ENCODE measurements around the gene ROPN1L. TPM values are rescaled to one million over a fixed set of nuclear protein-coding genes. Genes with fewer than 3 reads are reported as not detected.

The ROPN1L gene
- total and polyA plus RNA-seq, 2 of the 4 experiments (the other 2 are of a cell fraction), result 0.34 to 0.36 TPM

GRCh38 chr5:10416868-10417267 lies 24.8 kb upstream of the ROPN1L start:
- H2AK9ac ChIP-seq (replicated peaks; ENCODE audit: low read depth, low read length, poor library complexity), result no peak overlapping the region

More at GRCh38 chr5:10416868-10417267, 24.8 kb upstream of the ROPN1L start:
- Histone ChIP-seq H4K8ac (ENCODE audit: low read depth in 2 of 2, low read length in 2 of 2) (no peak overlapping the region), H3K9me3 (ENCODE audit: control insufficient read depth, insufficient read depth, low read length) (no peaks in the 10 kb centered on the region), H2AK5ac (ENCODE audit: low read depth, low read length) (no peak overlapping the region), H3K9ac (ENCODE audit: low read depth, low read length) (no peak overlapping the region), H2BK20ac (ENCODE audit: low read depth, low read length) (no peak overlapping the region), H4K5ac (ENCODE audit: low read depth, low read length) (no peak overlapping the region), H4K20me1 (ENCODE audit: insufficient read depth, low read length) (no peaks in the 10 kb centered on the region), H3K27ac (ENCODE audit: insufficient read depth, low read length) (no peak overlapping the region), H3K23ac (ENCODE audit: low read depth, low read length) (no peak overlapping the region), H3K36me3 (ENCODE audit: control insufficient read depth, insufficient read depth, low read length) (peaks cover 53% of the 10 kb centered on the region), H3K27me3 (ENCODE audit: control insufficient read depth, insufficient read depth, low read length) (no peaks in the 10 kb centered on the region), H2BK15ac (ENCODE audit: low read depth, low read length) (no peak overlapping the region), H3K4me2 (ENCODE audit: low read depth, low read length) (no peak overlapping the region), H3K14ac (replicated peaks; ENCODE audit: low read depth, low read length) (no peak overlapping the region), H3K9me1 (ENCODE audit: insufficient read depth, low read length) (peaks cover 15% of the 10 kb centered on the region), H2BK120ac (ENCODE audit: low read depth, low read length) (no peak overlapping the region), H3K18ac (ENCODE audit: low read depth, low read length) (no peak overlapping the region), H3K4ac (ENCODE audit: low read depth, low read length) (no peak overlapping the region), H3K4me3 (ENCODE audit: insufficient read depth, low read depth, low read length) (no peak overlapping the region), H2AFZ (replicated peaks; ENCODE audit: low read length, poor library complexity) (no peak overlapping the region), H3K79me1 (ENCODE audit: low read depth in 1 of 2, low read length in 2 of 2) (peaks cover 17 to 35% of the 10 kb centered on the region in 2 experiments), H3K4me1 (ENCODE audit: control insufficient read depth, insufficient read depth, low read length) (peaks cover 10% of the 10 kb centered on the region), H4K91ac (ENCODE audit: insufficient read depth, low read depth, low read length) (no peak overlapping the region), H2BK5ac (ENCODE audit: low read depth, low read length, poor library complexity, severe bottlenecking) (no peak overlapping the region), H3K56ac (ENCODE audit: extremely low read depth, insufficient read depth, low read length) (no peak overlapping the region)
- POLR2A ChIA-PET (ENCODE audit: unreplicated experiment), result no interaction called here
- dilution Hi-C loops (cut with HindIII; ENCODE audit: low sequenced_read_pairs, unreplicated experiment) (no loop called here), in situ Hi-C loops (cut with MboI; ENCODE audit: low sequenced_read_pairs) (loop anchor here (5.0 kb wide), 1 partner anchor 130 kb away; no protein-coding TSS in a partner anchor), intact Hi-C loops (cut with micrococcal nuclease) (no loop called here)
- no peak for TF ChIP-seq RCOR1 (IDR thresholded peaks at IDR 0.05; ENCODE audit: insufficient replicate concordance, low read length)
- no peak for TF ChIP-seq RAD21 (IDR thresholded peaks at IDR 0.05; ENCODE audit: low read length)
- TF ChIP-seq NFE2L2 (IDR thresholded peaks at IDR 0.05; ENCODE audit: low read depth, low read length), result no peak
- TF ChIP-seq CEBPB (IDR thresholded peaks at IDR 0.05; ENCODE audit: low read depth, low read length), result no peak
- no peak for TF ChIP-seq CTCF (conservative IDR thresholded peaks at IDR 0.05; ENCODE audit: low read depth, low read length)
- no peak for TF ChIP-seq POLR2A (IDR thresholded peaks at IDR 0.05; ENCODE audit: low read depth, low read length)
- no peak for TF ChIP-seq CHD1 (IDR thresholded peaks at IDR 0.05; ENCODE audit: low read depth, low read length)
- TF ChIP-seq USF2 (IDR thresholded peaks at IDR 0.05; ENCODE audit: low read depth, low read length), result no peak
- TF ChIP-seq FOS (IDR thresholded peaks at IDR 0.05; ENCODE audit: low read depth, low read length), result no peak
- TF ChIP-seq MAZ (IDR thresholded peaks at IDR 0.05; ENCODE audit: borderline replicate concordance, low read depth, low read length), result no peak
- TF ChIP-seq MXI1 (IDR thresholded peaks at IDR 0.05; ENCODE audit: borderline replicate concordance, low read depth, low read length), result no peak
- no peak for TF ChIP-seq MAFK (IDR thresholded peaks at IDR 0.05; ENCODE audit: low read depth, low read length)
- no TSS peak for BruUV-seq (replicated peaks)
- 100% methylated on average over 1 of the region's 3 CpGs; no CpG with 5 or more reads in 1 of the 2 experiments for WGBS, 2 experiments (ENCODE audit: extremely low coverage in 2 of 2, insufficient read length in 1 of 2)
- ATAC-seq (ENCODE audit: low read depth) (no peak), DNase-seq (no peak)
- CTCF ChIA-PET, result no interaction called here
